ENCODE data around the gene TM4SF20. TPM values are rescaled to one million over a fixed set of nuclear protein-coding genes. Genes with fewer than 3 reads are reported as not detected.
"Not testable (repeated sequence)": the region's sequence is repeated elsewhere in the genome, so short reads cannot be mapped to it uniquely, and the experiment has no call there.

The TM4SF20 gene
- total RNA-seq, 4 donors from 2014 or later, result not detected

- DNase-seq, result no peak
- intact Hi-C loops (cut with DNase I), result no loop called here
- Histone ChIP-seq H3K4me3 (no peak overlapping the region), H3K4me1 (peaks cover 0 to 26% (median 14%) of the 10 kb centered on the region in 3 donors), H3K27ac (peak overlapping the region in 3 of 4 donors; percentile 34 to 75 (median 50)), H3K27me3 (peaks cover 0 to 3% (median 0%) of the 10 kb centered on the region in 4 donors), H3K36me3 (no peaks in the 10 kb centered on the region), H3K9me3 (no peaks in the 10 kb centered on the region)
- 39 to 46% methylated on average over 6 of the region's 6 CpGs for WGBS, 2 donors
- TF ChIP-seq POLR2A (IDR thresholded peaks at IDR 0.05) (no peak), CTCF (IDR thresholded peaks at IDR 0.05) (no peak)
Observed at GRCh38 chr2:227386630-227387029, 7.5 kb upstream of the TM4SF20 start.

- Histone ChIP-seq H3K9me3 (no peaks in the 10 kb centered on the region), H3K27ac (no peak overlapping the region), H3K36me3 (no peaks in the 10 kb centered on the region), H3K4me1 (peaks cover 0 to 26% (median 14%) of the 10 kb centered on the region in 3 donors), H3K4me3 (no peak overlapping the region), H3K27me3 (peaks cover 0 to 15% (median 0%) of the 10 kb centered on the region in 4 donors)
- WGBS, 2 donors, result 50 to 66% methylated on average over 3 of the region's 3 CpGs
- TF ChIP-seq POLR2A (IDR thresholded peaks at IDR 0.05) (no peak), CTCF (IDR thresholded peaks at IDR 0.05) (no peak)
- DNase-seq, result no peak
- intact Hi-C loops (cut with DNase I), result no loop called here
Observed at GRCh38 chr2:227383686-227384085, 4.6 kb upstream of the TM4SF20 start.

- H3K4me3 ChIP-seq; DNase-seq; intact Hi-C loops (cut with DNase I); H3K27ac ChIP-seq; H3K36me3 ChIP-seq; H3K9me3 ChIP-seq: not testable (repeated sequence)
- Histone ChIP-seq H3K27me3 (peaks cover 0 to 21% (median 0%) of the 10 kb centered on the region in 4 donors), H3K4me1 (peaks cover 0 to 13% (median 7%) of the 10 kb centered on the region in 3 donors)
- 67 to 93% methylated on average over 2 of the region's 2 CpGs for WGBS, 2 donors
Observed at GRCh38 chr2:227382241-227382835, 3.2 kb upstream of the TM4SF20 start.

GRCh38 chr2:227378371-227378782, 729 bp downstream of the TM4SF20 start:
- H3K27ac ChIP-seq, result no peak overlapping the region
- no peaks in the 10 kb centered on the region for H3K9me3 ChIP-seq
- H3K4me1 ChIP-seq, result no peaks in the 10 kb centered on the region
- TF ChIP-seq POLR2A (IDR thresholded peaks at IDR 0.05) (no peak), CTCF (IDR thresholded peaks at IDR 0.05) (no peak)
- 56 to 58% methylated on average over 4 of the region's 4 CpGs for WGBS, 2 donors
- no peak for DNase-seq
- intact Hi-C loops (cut with DNase I), result no loop called here
- peaks cover 0 to 26% (median 0%) of the 10 kb centered on the region in 4 donors for H3K27me3 ChIP-seq
- H3K36me3 ChIP-seq, result no peaks in the 10 kb centered on the region
- no peak overlapping the region for H3K4me3 ChIP-seq

GRCh38 chr2:227377467-227378351, 1.4 kb downstream of the TM4SF20 start:
- no peak for DNase-seq
- Histone ChIP-seq H3K27me3 (peaks cover 0 to 24% (median 0%) of the 10 kb centered on the region in 4 donors), H3K4me1 (no peaks in the 10 kb centered on the region), H3K4me3 (no peak overlapping the region), H3K27ac (no peak overlapping the region), H3K36me3 (no peaks in the 10 kb centered on the region), H3K9me3 (no peaks in the 10 kb centered on the region)
- no peak for TF ChIP-seq CTCF (IDR thresholded peaks at IDR 0.05)
- WGBS, 2 donors, result 56 to 59% methylated on average over 8 of the region's 8 CpGs
- intact Hi-C loops (cut with DNase I), result no loop called here
